Subcutaneous abdominal adipose tissue (tissue), 5 donors: Measurements from ENCODE around the gene DYSF.

ENCODE experiments used
- H3K27ac ChIP-seq: one replicate; pipeline ENCODE4 v1.7.0; 2013; ENCODE audit warnings: low read depth, mild to moderate bottlenecking, inconsistent platforms, low read length, moderate library complexity
- H3K27me3 ChIP-seq, 5 donors: one replicate each; pipeline ENCODE4 v1.7.0; 2013; ENCODE audit warnings: low read length in 5 of 5, inconsistent platforms in 1 of 5; ENCODE audit not compliant: control insufficient read depth in 5 of 5, insufficient read depth in 4 of 5
- H3K36me3 ChIP-seq, 5 donors: one replicate each; pipeline ENCODE4 v1.7.0; 2013; ENCODE audit warnings: low read length in 5 of 5; ENCODE audit not compliant: control insufficient read depth in 5 of 5, insufficient read depth in 5 of 5
- H3K4me1 ChIP-seq, 5 donors: one replicate each; pipeline ENCODE4 v1.7.0; 2013; ENCODE audit warnings: low read length in 5 of 5, mild to moderate bottlenecking in 3 of 5, moderate library complexity in 1 of 5; ENCODE audit not compliant: control insufficient read depth in 5 of 5, insufficient read depth in 5 of 5
- H3K4me3 ChIP-seq, 5 donors: one replicate each; pipeline ENCODE4 v1.7.0; 2013; ENCODE audit warnings: low read length in 5 of 5, low read depth in 1 of 5
- H3K9ac ChIP-seq, 5 donors: one replicate each; pipeline ENCODE4 v1.7.0; 2013; ENCODE audit warnings: low read length in 5 of 5, mild to moderate bottlenecking in 4 of 5, moderate library complexity in 3 of 5
- H3K9me3 ChIP-seq, 5 donors: one replicate each; pipeline ENCODE4 v1.7.0; 2013; ENCODE audit warnings: low read length in 5 of 5; ENCODE audit not compliant: control insufficient read depth in 5 of 5
- donor health status: healthy.
- donor health status: healthy.
- donor health status: healthy.
- donor health status: healthy.
- donor health status: healthy.

The DYSF gene

GRCh38 chr2:71669628-71670429 lies 216.5 kb downstream of the DYSF start:
- no peaks in the 10 kb centered on the region for H3K9me3 ChIP-seq
- no peak overlapping the region for H3K9ac ChIP-seq
- no peak overlapping the region for H3K27ac ChIP-seq
- H3K27me3 ChIP-seq, result no peaks in the 10 kb centered on the region
- peaks cover 0 to 5% (median 0%) of the 10 kb centered on the region in 5 donors for H3K4me1 ChIP-seq
- no peak overlapping the region for H3K4me3 ChIP-seq
- H3K36me3 ChIP-seq, result peaks cover 0 to 67% (median 40%) of the 10 kb centered on the region in 5 donors

DNA sequence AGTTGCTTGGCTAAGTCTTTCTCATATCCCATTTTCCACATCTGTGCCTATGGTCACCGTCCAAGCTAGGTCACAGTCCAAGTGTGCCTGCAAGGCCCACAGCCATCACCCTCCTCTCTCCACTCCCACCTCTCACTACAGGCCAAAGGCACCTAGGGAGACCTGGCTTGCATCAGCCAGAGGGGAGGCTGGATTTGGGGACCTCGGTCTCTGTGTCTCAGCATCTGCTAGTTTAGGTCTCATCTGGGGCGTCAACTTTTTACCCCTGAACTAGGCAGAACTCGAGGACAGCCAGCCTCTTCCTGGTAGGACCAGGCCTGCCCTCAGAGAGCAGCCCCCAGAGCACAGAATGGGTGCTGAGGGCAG lies 217.1 kb downstream of the DYSF start:
- Histone ChIP-seq H3K27me3 (no peaks in the 10 kb centered on the region), H3K9ac (no peak overlapping the region), H3K9me3 (no peaks in the 10 kb centered on the region), H3K36me3 (peaks cover 0 to 61% (median 35%) of the 10 kb centered on the region in 5 donors), H3K4me3 (no peak overlapping the region), H3K4me1 (peaks cover 0 to 5% (median 0%) of the 10 kb centered on the region in 5 donors), H3K27ac (no peak overlapping the region)

GRCh38 chr2:71671203-71671854 lies 218.0 kb downstream of the DYSF start:
- Histone ChIP-seq H3K4me3 (no peak overlapping the region), H3K9ac (no peak overlapping the region), H3K36me3 (peaks cover 0 to 53% (median 29%) of the 10 kb centered on the region in 5 donors)

GRCh38 chr2:71671895-71672825 lies 218.8 kb downstream of the DYSF start:
- Histone ChIP-seq H3K9ac (no peak overlapping the region), H3K36me3 (peaks cover 0 to 46% (median 27%) of the 10 kb centered on the region in 5 donors), H3K27me3 (no peaks in the 10 kb centered on the region), H3K4me3 (no peak overlapping the region), H3K27ac (no peak overlapping the region), H3K4me1 (peaks cover 0 to 5% (median 0%) of the 10 kb centered on the region in 5 donors), H3K9me3 (no peaks in the 10 kb centered on the region)

More at GRCh38 chr2:71671203-71671854, 218.0 kb downstream of the DYSF start:
- Histone ChIP-seq H3K4me1 (peaks cover 0 to 5% (median 0%) of the 10 kb centered on the region in 5 donors), H3K27ac (no peak overlapping the region), H3K27me3 (no peaks in the 10 kb centered on the region), H3K9me3 (no peaks in the 10 kb centered on the region)

GRCh38 chr2:71672826-71673795 lies 219.8 kb downstream of the DYSF start:
- Histone ChIP-seq H3K36me3 (peaks cover 0 to 36% (median 19%) of the 10 kb centered on the region in 5 donors), H3K9ac (no peak overlapping the region), H3K9me3 (no peaks in the 10 kb centered on the region)

GRCh38 chr2:71674158-71674851 lies 220.9 kb downstream of the DYSF start:
- H3K4me1 ChIP-seq, result peaks cover 0 to 14% (median 5%) of the 10 kb centered on the region in 5 donors
- no peaks in the 10 kb centered on the region for H3K9me3 ChIP-seq
- no peak overlapping the region for H3K4me3 ChIP-seq
- no peak overlapping the region for H3K9ac ChIP-seq
- H3K36me3 ChIP-seq, result peaks cover 0 to 31% (median 20%) of the 10 kb centered on the region in 5 donors
- H3K27me3 ChIP-seq, result no peaks in the 10 kb centered on the region
- no peak overlapping the region for H3K27ac ChIP-seq

More at GRCh38 chr2:71672826-71673795, 219.8 kb downstream of the DYSF start:
- Histone ChIP-seq H3K4me1 (peaks cover 0 to 5% (median 0%) of the 10 kb centered on the region in 5 donors), H3K27ac (no peak overlapping the region), H3K27me3 (no peaks in the 10 kb centered on the region), H3K4me3 (no peak overlapping the region)

DNA sequence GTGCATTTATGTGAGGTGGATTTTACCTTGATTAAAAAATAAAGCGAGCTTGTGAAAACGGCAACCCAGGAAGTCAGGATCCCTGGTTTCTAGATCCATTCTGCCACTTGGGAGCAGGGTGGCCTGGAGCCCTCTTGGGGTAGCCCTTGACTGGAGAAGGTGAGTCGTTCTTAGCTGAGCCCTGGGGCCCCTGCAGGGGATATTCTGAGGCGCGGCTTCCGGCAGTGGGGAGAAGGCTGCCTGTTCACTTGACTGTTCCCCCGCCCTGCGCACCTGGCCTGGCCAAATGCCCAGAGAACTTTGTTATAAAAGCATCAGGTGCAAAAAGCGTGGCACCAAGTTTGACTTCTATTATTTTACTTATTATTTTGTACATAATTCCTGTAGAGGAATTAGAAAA lies 221.9 kb downstream of the DYSF start:
- H3K4me1 ChIP-seq, result peaks cover 0 to 14% (median 5%) of the 10 kb centered on the region in 5 donors
- no peaks in the 10 kb centered on the region for H3K9me3 ChIP-seq
- peaks cover 0 to 22% (median 10%) of the 10 kb centered on the region in 5 donors for H3K36me3 ChIP-seq
- H3K9ac ChIP-seq, result no peak overlapping the region
- H3K4me3 ChIP-seq, result no peak overlapping the region
- H3K27me3 ChIP-seq, result no peaks in the 10 kb centered on the region
- no peak overlapping the region for H3K27ac ChIP-seq

GRCh38 chr2:71678874-71679273 lies 225.5 kb downstream of the DYSF start:
- H3K27me3 ChIP-seq, result no peaks in the 10 kb centered on the region
- H3K9ac ChIP-seq, result no peak overlapping the region
- peaks cover 0 to 14% (median 0%) of the 10 kb centered on the region in 5 donors for H3K4me1 ChIP-seq
- H3K4me3 ChIP-seq, result no peak overlapping the region
- peaks cover 0 to 35% (median 14%) of the 10 kb centered on the region in 5 donors for H3K36me3 ChIP-seq
- H3K9me3 ChIP-seq, result no peaks in the 10 kb centered on the region
- H3K27ac ChIP-seq, result no peak overlapping the region
